GM12801 (cell line): ENCODE measurements around the gene ANO4.

Experiments
- CTCF ChIP-seq: IDR thresholded peaks from one replicate; pipeline ENCODE4 v1.5.1; 2011; ENCODE audit warnings: control low read depth; ENCODE audit not compliant: insufficient read length; ENCODE audit errors: extremely low read depth

Gene ANO4

GRCh38 chr12:101115326-101115725 is 320.8 kb downstream of the ANO4 start:
- TF ChIP-seq CTCF, result no peak

GRCh38 chr12:101116911-101117310 is 322.3 kb downstream of the ANO4 start:
- TF ChIP-seq CTCF, result no peak

- no peak for TF ChIP-seq CTCF
Observed at GRCh38 chr12:101117842-101118241, 323.3 kb downstream of the ANO4 start.

GRCh38 chr12:101127521-101128219 is 333.1 kb downstream of the ANO4 start:
- no peak for TF ChIP-seq CTCF

GRCh38 chr12:101165319-101165718 is 370.7 kb downstream of the ANO4 start:
- TF ChIP-seq CTCF, result no peak

GRCh38 chr12:101166866-101167265 is 372.3 kb downstream of the ANO4 start:
- TF ChIP-seq CTCF, result no peak

- TF ChIP-seq CTCF, result no peak
Observed at GRCh38 chr12:101168001-101168400, 373.4 kb downstream of the ANO4 start.
